ENCODE results near the gene GAS2L1. TPM values are rescaled to one million over a fixed set of nuclear protein-coding genes. Genes with fewer than 3 reads are reported as not detected.

The GAS2L1 gene
- total and polyA plus RNA-seq, 4 donors = 11.4 to 22.3 (median 21.2) TPM

- H3K4me3 ChIP-seq (ENCODE audit: low read length in 2 of 2) = no peak overlapping the region
- DNase-seq = peak in 1 of 2 donors; percentile 65
- peaks cover 0 to 4% of the 10 kb centered on the region in 2 donors for H3K36me3 ChIP-seq (ENCODE audit: control insufficient read depth in 1 of 2, insufficient read depth in 2 of 2, low read length in 1 of 2)
- no peaks in the 10 kb centered on the region for H3K27me3 ChIP-seq (ENCODE audit: control insufficient read depth in 1 of 2, insufficient read depth in 2 of 2, low read length in 1 of 2)
- no peak overlapping the region for H3K27ac ChIP-seq (ENCODE audit: low read depth in 1 of 2, low read length in 2 of 2)
- no peak for ATAC-seq (ENCODE audit: low FRiP score)
- H3K9me3 ChIP-seq (ENCODE audit: control insufficient read depth, low read length) = no peaks in the 10 kb centered on the region
- 13 to 16% methylated on average over 9 of the region's 9 CpGs for WGBS, 2 donors
- H3K4me1 ChIP-seq (ENCODE audit: control insufficient read depth in 1 of 2, insufficient read depth in 2 of 2, low read length in 2 of 2) = no peaks in the 10 kb centered on the region
- intact Hi-C loops (cut with DNase I) = no loop called here
Measured at GRCh38 chr22:29325785-29326315, 19.4 kb downstream of the GAS2L1 start.

- no peak for ATAC-seq (ENCODE audit: low FRiP score)
- H3K36me3 ChIP-seq (ENCODE audit: control insufficient read depth in 1 of 2, insufficient read depth in 2 of 2, low read length in 1 of 2) = peaks cover 0 to 4% of the 10 kb centered on the region in 2 donors
- WGBS, 2 donors = 88 to 92% methylated on average over 10 of the region's 10 CpGs
- H3K4me1 ChIP-seq (ENCODE audit: control insufficient read depth in 1 of 2, insufficient read depth in 2 of 2, low read length in 2 of 2) = no peaks in the 10 kb centered on the region
- DNase-seq = peak in 1 of 2 donors; percentile 69
- H3K4me3 ChIP-seq (ENCODE audit: low read length in 2 of 2) = no peak overlapping the region
- intact Hi-C loops (cut with DNase I) = no loop called here
- H3K27me3 ChIP-seq (ENCODE audit: control insufficient read depth in 1 of 2, insufficient read depth in 2 of 2, low read length in 1 of 2) = no peaks in the 10 kb centered on the region
- H3K9me3 ChIP-seq (ENCODE audit: control insufficient read depth, low read length) = no peaks in the 10 kb centered on the region
- H3K27ac ChIP-seq (ENCODE audit: low read depth in 1 of 2, low read length in 2 of 2) = no peak overlapping the region
Measured at GRCh38 chr22:29326481-29326880, 20.0 kb downstream of the GAS2L1 start.

DNA sequence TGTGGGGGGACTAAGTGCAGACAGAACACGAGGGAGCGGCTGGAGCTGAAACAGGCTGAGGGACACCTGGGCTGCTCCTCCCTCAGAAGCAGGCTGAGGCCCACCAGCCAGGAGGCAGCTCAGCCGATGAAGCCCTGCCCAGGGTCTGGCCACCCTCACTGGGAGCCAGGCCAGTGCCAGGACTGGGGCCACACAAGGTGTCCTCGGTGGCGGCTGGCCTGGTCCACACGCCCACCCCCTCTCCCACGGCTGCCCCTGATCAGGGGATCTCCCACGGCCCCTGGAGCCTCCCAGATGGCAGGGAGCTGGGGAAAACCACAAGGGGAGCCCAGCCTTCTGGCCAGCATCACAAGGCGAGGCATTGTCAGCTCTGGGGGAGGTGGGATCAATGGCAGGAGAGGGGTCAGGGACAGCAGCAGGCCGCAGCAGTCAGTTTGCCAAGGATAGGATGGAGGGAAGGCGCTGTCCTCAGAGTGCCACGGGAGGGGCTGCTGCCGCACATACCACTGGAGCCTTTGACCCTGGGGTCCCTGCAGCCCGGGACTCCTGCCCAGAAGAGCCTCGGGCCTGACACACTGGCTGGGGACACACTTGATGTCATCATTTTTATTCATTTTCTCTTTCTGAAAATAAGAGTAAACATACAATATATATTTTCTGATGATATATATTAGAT is 20.8 kb downstream of the GAS2L1 start:
- H3K4me1 ChIP-seq (ENCODE audit: control insufficient read depth in 1 of 2, insufficient read depth in 2 of 2, low read length in 2 of 2) = no peaks in the 10 kb centered on the region
- intact Hi-C loops (cut with DNase I) = no loop called here
- no peaks in the 10 kb centered on the region for H3K9me3 ChIP-seq (ENCODE audit: control insufficient read depth, low read length)
- no peak overlapping the region for H3K4me3 ChIP-seq (ENCODE audit: low read length in 2 of 2)
- H3K36me3 ChIP-seq (ENCODE audit: control insufficient read depth in 1 of 2, insufficient read depth in 2 of 2, low read length in 1 of 2) = peaks cover 0 to 4% of the 10 kb centered on the region in 2 donors
- ATAC-seq (ENCODE audit: low FRiP score) (peak; percentile 5), DNase-seq (peak in 1 of 2 donors; percentile 51)
- no peak overlapping the region for H3K27ac ChIP-seq (ENCODE audit: low read depth in 1 of 2, low read length in 2 of 2)
- no peaks in the 10 kb centered on the region for H3K27me3 ChIP-seq (ENCODE audit: control insufficient read depth in 1 of 2, insufficient read depth in 2 of 2, low read length in 1 of 2)
- 86% methylated on average over 15 of the region's 15 CpGs for WGBS, 2 donors

DNA sequence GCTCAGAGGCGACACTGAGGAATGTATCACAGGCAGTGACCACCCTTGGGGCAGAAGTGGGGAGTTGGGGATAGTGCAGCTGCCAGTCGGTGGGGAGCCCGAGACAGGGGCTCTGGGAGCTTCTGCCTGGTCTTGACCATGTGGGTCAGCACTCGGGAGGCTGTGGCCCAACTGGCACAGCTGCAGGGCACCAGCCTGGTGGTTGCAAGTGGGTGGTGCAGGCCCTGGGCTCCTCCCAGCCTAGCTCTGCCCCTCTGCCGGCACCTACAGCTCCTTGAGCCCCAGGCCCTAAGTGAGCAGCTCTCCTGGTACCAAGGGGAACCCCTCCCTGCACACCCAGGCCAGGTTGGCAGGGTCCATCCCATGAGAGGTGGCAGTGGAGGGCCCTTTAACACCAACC is 21.6 kb downstream of the GAS2L1 start:
- no peaks in the 10 kb centered on the region for H3K4me1 ChIP-seq (ENCODE audit: control insufficient read depth in 1 of 2, insufficient read depth in 2 of 2, low read length in 2 of 2)
- no peak overlapping the region for H3K27ac ChIP-seq (ENCODE audit: low read depth in 1 of 2, low read length in 2 of 2)
- ATAC-seq (ENCODE audit: low FRiP score) (no peak), DNase-seq (peak in 1 of 2 donors; percentile 63)
- 83 to 95% methylated on average over 4 to 5 of the region's 5 CpGs for WGBS, 2 donors
- H3K4me3 ChIP-seq (ENCODE audit: low read length in 2 of 2) = no peak overlapping the region
- H3K9me3 ChIP-seq (ENCODE audit: control insufficient read depth, low read length) = no peaks in the 10 kb centered on the region
- no peaks in the 10 kb centered on the region for H3K27me3 ChIP-seq (ENCODE audit: control insufficient read depth in 1 of 2, insufficient read depth in 2 of 2, low read length in 1 of 2)
- peaks cover 0 to 7% of the 10 kb centered on the region in 2 donors for H3K36me3 ChIP-seq (ENCODE audit: control insufficient read depth in 1 of 2, insufficient read depth in 2 of 2, low read length in 1 of 2)
- intact Hi-C loops (cut with DNase I) = no loop called here

DNA sequence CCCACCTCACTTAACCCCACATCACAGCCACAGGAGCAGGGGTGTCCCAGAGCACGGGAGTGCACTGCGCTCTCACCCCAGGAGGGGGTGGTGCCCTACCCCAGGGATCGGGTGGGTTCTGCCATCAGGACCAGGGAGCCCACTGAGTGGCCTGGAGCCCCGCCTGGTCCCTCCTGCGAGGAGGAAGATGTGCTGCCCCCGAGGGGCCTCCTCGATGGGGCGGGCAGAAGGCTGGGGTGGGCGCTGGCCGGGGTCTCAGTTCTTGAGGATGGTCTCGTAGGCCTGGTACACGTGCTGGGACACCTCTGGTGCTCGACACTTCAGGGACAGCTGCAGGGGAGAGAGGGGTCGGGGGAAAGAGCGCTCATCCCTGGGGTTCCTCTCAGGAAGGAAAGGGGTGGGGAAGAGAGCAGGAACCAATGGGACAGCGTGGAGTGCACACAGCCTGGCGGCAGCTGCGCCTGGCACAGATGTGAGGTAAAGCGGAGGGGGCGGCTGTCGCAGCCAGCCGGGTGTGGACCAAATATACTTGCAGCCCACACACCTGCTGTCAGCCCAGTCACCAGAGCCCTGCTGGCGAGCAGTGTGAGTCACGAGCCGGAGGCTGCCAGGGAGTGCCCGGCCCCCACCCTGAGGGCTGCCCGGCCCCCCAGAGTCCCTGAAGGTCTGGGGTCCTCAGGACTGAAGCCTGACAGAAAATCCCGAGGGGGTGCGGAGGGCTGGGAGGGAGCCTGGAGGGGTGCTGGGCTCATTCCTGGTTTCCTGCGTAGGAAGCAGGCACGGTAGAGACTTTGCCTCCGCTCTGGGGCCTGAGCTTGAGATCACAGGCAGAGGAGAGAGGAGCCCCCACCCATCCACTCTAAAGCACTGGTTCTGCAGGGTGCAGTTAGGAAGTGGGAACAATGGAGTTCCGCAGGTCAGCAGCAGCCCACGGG is 22.4 kb downstream of the GAS2L1 start:
- ATAC-seq (ENCODE audit: low FRiP score) = no peak
- intact Hi-C loops (cut with DNase I) = no loop called here

DNA sequence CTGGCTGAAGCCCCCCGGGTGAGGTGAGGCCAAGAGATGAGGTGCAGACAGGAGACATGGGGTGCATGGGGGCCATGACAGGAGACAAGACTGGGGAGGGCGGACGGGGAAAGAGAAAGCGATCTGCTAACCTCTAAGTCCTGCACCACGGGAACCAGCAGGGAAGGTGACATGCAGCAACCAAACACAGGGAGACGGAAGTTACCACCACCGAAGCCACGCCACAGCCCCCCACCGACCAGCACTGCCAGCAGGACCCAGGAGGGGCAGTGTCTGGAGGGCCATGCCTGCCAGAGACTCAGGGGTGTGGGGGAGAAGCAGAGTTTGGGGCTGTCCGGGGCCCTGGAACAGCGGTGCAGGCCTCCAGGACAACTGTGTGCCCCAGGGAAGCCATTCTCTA is 23.1 kb downstream of the GAS2L1 start:
- intact Hi-C loops (cut with DNase I) = no loop called here
- no peaks in the 10 kb centered on the region for H3K27me3 ChIP-seq (ENCODE audit: control insufficient read depth in 1 of 2, insufficient read depth in 2 of 2, low read length in 1 of 2)
- ATAC-seq (ENCODE audit: low FRiP score) (no peak), DNase-seq (no peak)
- H3K27ac ChIP-seq (ENCODE audit: low read depth in 1 of 2, low read length in 2 of 2) = no peak overlapping the region
- no peaks in the 10 kb centered on the region for H3K4me1 ChIP-seq (ENCODE audit: control insufficient read depth in 1 of 2, insufficient read depth in 2 of 2, low read length in 2 of 2)
- H3K9me3 ChIP-seq (ENCODE audit: control insufficient read depth, low read length) = no peaks in the 10 kb centered on the region
- H3K36me3 ChIP-seq (ENCODE audit: control insufficient read depth in 1 of 2, insufficient read depth in 2 of 2, low read length in 1 of 2) = peaks cover 0 to 8% of the 10 kb centered on the region in 2 donors
- no peak overlapping the region for H3K4me3 ChIP-seq (ENCODE audit: low read length in 2 of 2)
- 86 to 92% methylated on average over 11 of the region's 11 CpGs for WGBS, 2 donors

More for the DNA sequence above, 22.4 kb downstream of the GAS2L1 start:
- H3K27ac ChIP-seq (ENCODE audit: low read depth in 1 of 2, low read length in 2 of 2) = no peak overlapping the region
- H3K9me3 ChIP-seq (ENCODE audit: control insufficient read depth, low read length) = no peaks in the 10 kb centered on the region
- no peaks in the 10 kb centered on the region for H3K27me3 ChIP-seq (ENCODE audit: control insufficient read depth in 1 of 2, insufficient read depth in 2 of 2, low read length in 1 of 2)
- no peak for DNase-seq
- H3K36me3 ChIP-seq (ENCODE audit: control insufficient read depth in 1 of 2, insufficient read depth in 2 of 2, low read length in 1 of 2) = peaks cover 0 to 8% of the 10 kb centered on the region in 2 donors
- 85 to 86% methylated on average over 34 of the region's 34 CpGs for WGBS, 2 donors
- no peaks in the 10 kb centered on the region for H3K4me1 ChIP-seq (ENCODE audit: control insufficient read depth in 1 of 2, insufficient read depth in 2 of 2, low read length in 2 of 2)
- H3K4me3 ChIP-seq (ENCODE audit: low read length in 2 of 2) = no peak overlapping the region

DNA sequence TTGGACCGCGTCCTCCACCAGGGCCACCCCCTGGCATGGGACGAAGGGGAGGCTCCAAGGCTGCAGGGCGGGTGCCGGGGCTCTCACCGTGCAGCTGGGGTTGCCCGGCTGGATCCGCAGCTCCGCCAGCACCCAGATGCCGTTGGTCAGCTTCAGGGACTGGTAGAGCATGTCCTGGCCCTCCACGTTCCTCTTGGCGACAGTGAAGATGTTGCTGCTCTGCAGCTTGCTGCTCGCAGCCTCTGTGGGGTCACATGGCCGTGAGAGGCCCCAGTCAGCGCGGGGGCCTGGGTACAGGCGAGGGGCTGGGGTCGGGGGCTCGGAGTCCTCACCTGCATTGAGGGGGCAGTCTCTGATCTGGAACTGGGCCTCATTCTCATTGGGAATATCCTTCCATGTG is 23.8 kb downstream of the GAS2L1 start:
- no peaks in the 10 kb centered on the region for H3K9me3 ChIP-seq (ENCODE audit: control insufficient read depth, low read length)
- H3K36me3 ChIP-seq (ENCODE audit: control insufficient read depth in 1 of 2, insufficient read depth in 2 of 2, low read length in 1 of 2) = peaks cover 0 to 8% of the 10 kb centered on the region in 2 donors
- H3K4me1 ChIP-seq (ENCODE audit: control insufficient read depth in 1 of 2, insufficient read depth in 2 of 2, low read length in 2 of 2) = no peaks in the 10 kb centered on the region
- WGBS, 2 donors = 86 to 88% methylated on average over 19 of the region's 19 CpGs
- ATAC-seq (ENCODE audit: low FRiP score) (no peak), DNase-seq (peak in 1 of 2 donors; percentile 72)
- no peak overlapping the region for H3K4me3 ChIP-seq (ENCODE audit: low read length in 2 of 2)
- no peak overlapping the region for H3K27ac ChIP-seq (ENCODE audit: low read depth in 1 of 2, low read length in 2 of 2)
- no peaks in the 10 kb centered on the region for H3K27me3 ChIP-seq (ENCODE audit: control insufficient read depth in 1 of 2, insufficient read depth in 2 of 2, low read length in 1 of 2)
- intact Hi-C loops (cut with DNase I) = no loop called here

DNA sequence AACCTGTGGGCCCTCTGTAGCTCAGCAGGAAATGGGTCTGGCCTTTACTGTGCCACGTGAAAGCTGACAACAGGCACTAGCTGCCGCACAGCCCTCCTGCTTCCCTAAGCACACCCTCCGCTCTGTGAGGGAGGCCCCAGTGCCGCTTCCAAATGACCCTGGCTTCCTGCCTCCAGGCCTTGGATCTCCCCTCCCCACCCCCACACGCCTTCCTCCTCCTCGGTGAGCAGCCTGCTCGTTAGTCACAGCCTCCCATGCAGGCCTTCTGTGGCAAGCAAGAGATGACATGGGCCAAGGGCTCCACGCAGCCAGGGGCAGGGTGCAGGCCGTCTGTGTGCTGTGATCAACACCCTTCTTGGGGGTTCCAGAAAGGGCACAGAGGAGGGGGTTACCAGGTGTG is 24.3 kb downstream of the GAS2L1 start:
- DNase-seq (peak; percentile 71 to 79), ATAC-seq (ENCODE audit: low FRiP score) (no peak)
- WGBS, 2 donors = 58 to 65% methylated on average over 9 of the region's 9 CpGs
- intact Hi-C loops (cut with DNase I) = no loop called here
- Histone ChIP-seq H3K27me3 (ENCODE audit: control insufficient read depth in 1 of 2, insufficient read depth in 2 of 2, low read length in 1 of 2) (no peaks in the 10 kb centered on the region), H3K4me3 (ENCODE audit: low read length in 2 of 2) (no peak overlapping the region), H3K9me3 (ENCODE audit: control insufficient read depth, low read length) (no peaks in the 10 kb centered on the region), H3K36me3 (ENCODE audit: control insufficient read depth in 1 of 2, insufficient read depth in 2 of 2, low read length in 1 of 2) (peaks cover 0 to 8% of the 10 kb centered on the region in 2 donors), H3K27ac (ENCODE audit: low read depth in 1 of 2, low read length in 2 of 2) (no peak overlapping the region), H3K4me1 (ENCODE audit: control insufficient read depth in 1 of 2, insufficient read depth in 2 of 2, low read length in 2 of 2) (no peaks in the 10 kb centered on the region)
